Measurements from ENCODE around the gene ARHGAP12.

- no peak for TF ChIP-seq POLR2AphosphoS5 (IDR thresholded peaks at IDR 0.05; ENCODE audit: borderline replicate concordance, low read depth, low read length)
- TF ChIP-seq EZH2 (IDR thresholded peaks at IDR 0.05) = no peak
- TF ChIP-seq FOXP2 (optimal IDR thresholded peaks at IDR 0.05; ENCODE audit: control extremely low read depth, extremely low read length, insufficient read depth) = no peak
Observed at GRCh38 chr10:31958856-31959255, 30.2 kb upstream of the ARHGAP12 start.
